HepG2 (cell line): ENCODE data around the gene MAVS. TPM values are rescaled to one million over a fixed set of nuclear protein-coding genes. Genes with fewer than 3 reads are reported as not detected.

Experiments
- CCAR2 ChIP-seq: fragments of 200-400 bp; formaldehyde crosslinking; optimal IDR thresholded peaks from 2 replicates; pipeline ENCODE3; 2018; ENCODE audit warnings: low read depth, mild to moderate bottlenecking, low read length, moderate library complexity
- ELF1 ChIP-seq: sonication (generic); formaldehyde crosslinking; IDR thresholded peaks from 2 replicates; pipeline ENCODE4 v1.4.0; 2020; ENCODE audit warnings: missing genetic modification reagents
- FIP1L1 ChIP-seq: fragments of 200-400 bp; formaldehyde crosslinking; IDR thresholded peaks from 2 replicates; pipeline ENCODE4 v1.6.1; 2018; ENCODE audit warnings: low read depth, mild to moderate bottlenecking, low read length, moderate library complexity, borderline replicate concordance; ENCODE audit not compliant: insufficient read depth
- FLYWCH1 ChIP-seq: sonication (generic); formaldehyde crosslinking; IDR thresholded peaks from 2 replicates; pipeline ENCODE4 v1.8.1; 2023; ENCODE audit warnings: mild to moderate bottlenecking, missing genetic modification reagents
- REL ChIP-seq: sonication (generic); formaldehyde crosslinking; conservative IDR thresholded peaks from 2 replicates; pipeline ENCODE4 v1.8.0; 2022; ENCODE audit warnings: mild to moderate bottlenecking, missing genetic modification reagents, moderate library complexity
- ZBTB49 ChIP-seq: sonication (generic); formaldehyde crosslinking; IDR thresholded peaks from 2 replicates; pipeline ENCODE4 v1.4.0; 2020; ENCODE audit warnings: missing genetic modification reagents, borderline replicate concordance
- ZFP90 ChIP-seq: sonication (generic); formaldehyde crosslinking; IDR thresholded peaks from 2 replicates; pipeline ENCODE4 v1.8.0; 2022; ENCODE audit warnings: missing genetic modification reagents, mild to moderate bottlenecking, inconsistent platforms, borderline replicate concordance
- ZMYM4 ChIP-seq: sonication (generic); formaldehyde crosslinking; IDR thresholded peaks from 2 replicates; pipeline ENCODE4 v1.8.1; 2023; ENCODE audit warnings: mild to moderate bottlenecking, missing genetic modification reagents
- ZNF282 ChIP-seq: fragments of 450-650 bp; IDR thresholded peaks from 2 replicates; pipeline ENCODE4 v1.6.1; 2018; ENCODE audit not compliant: partially characterized antibody
- ZNF503 ChIP-seq: sonication (generic); formaldehyde crosslinking; IDR thresholded peaks from 2 replicates; pipeline ENCODE4 v1.4.0; 2020; ENCODE audit warnings: missing genetic modification reagents
- ZNF709 ChIP-seq: sonication (generic); formaldehyde crosslinking; IDR thresholded peaks from 2 replicates; pipeline ENCODE4 v1.5.0; 2020; ENCODE audit warnings: mild to moderate bottlenecking, missing genetic modification reagents
- ZNF850 ChIP-seq: sonication (generic); formaldehyde crosslinking; conservative IDR thresholded peaks from 2 replicates; pipeline ENCODE4 v1.9.0; 2021; ENCODE audit warnings: mild to moderate bottlenecking, missing genetic modification reagents
- polyA plus RNA-seq, 8 experiments: library from polyadenylated mRNA; depleted of rRNA in 3 of 8; stranded (reverse) in 7 of 8; unstranded in 1 of 8; fragments of >200 nt; fragmentation: Illumina TruSeq in 4 of 8; extraction: Trizol in 4 of 8; gene quantifications; 2 replicates each; pipeline versions ENCODE4 v1.2.1 to v1.2.3, GENCODE V29; 2011 to 2016; ENCODE audit warnings: low read depth in 4 of 8, missing spikeins in 1 of 8, mixed read lengths in 1 of 8; ENCODE audit not compliant: insufficient read depth in 1 of 8
- total RNA-seq, 5 experiments: library from RNA; depleted of rRNA; stranded (reverse); fragments of >200 nt; fragmentation: Illumina TruSeq; extraction: Trizol; gene quantifications; 2 replicates each; pipeline ENCODE4 v1.2.3, GENCODE V29; 2016; ENCODE audit warnings: low read depth in 1 of 5
- TF ChIP-seq, protein P1 (sequence below): sonication (generic); formaldehyde crosslinking; IDR thresholded peaks from 2 replicates; pipeline ENCODE4 v1.4.0; 2020; ENCODE audit warnings: missing genetic modification reagents, mild to moderate bottlenecking, borderline replicate concordance
- TF ChIP-seq, protein P2 (sequence below): sonication (generic); formaldehyde crosslinking; IDR thresholded peaks from 2 replicates; pipeline ENCODE4 v1.4.0; 2020; ENCODE audit warnings: missing genetic modification reagents
- TF ChIP-seq, protein P3 (sequence below): sonication (generic); formaldehyde crosslinking; IDR thresholded peaks from 2 replicates; pipeline ENCODE4 v1.5.0; 2020; ENCODE audit warnings: missing genetic modification reagents

Gene MAVS
- total and polyA plus RNA-seq, 2 of the 13 experiments (the other 11 are each of a cell fraction or from before 2014, with no cell fraction given), result 27.3 to 36.6 TPM

DNA sequence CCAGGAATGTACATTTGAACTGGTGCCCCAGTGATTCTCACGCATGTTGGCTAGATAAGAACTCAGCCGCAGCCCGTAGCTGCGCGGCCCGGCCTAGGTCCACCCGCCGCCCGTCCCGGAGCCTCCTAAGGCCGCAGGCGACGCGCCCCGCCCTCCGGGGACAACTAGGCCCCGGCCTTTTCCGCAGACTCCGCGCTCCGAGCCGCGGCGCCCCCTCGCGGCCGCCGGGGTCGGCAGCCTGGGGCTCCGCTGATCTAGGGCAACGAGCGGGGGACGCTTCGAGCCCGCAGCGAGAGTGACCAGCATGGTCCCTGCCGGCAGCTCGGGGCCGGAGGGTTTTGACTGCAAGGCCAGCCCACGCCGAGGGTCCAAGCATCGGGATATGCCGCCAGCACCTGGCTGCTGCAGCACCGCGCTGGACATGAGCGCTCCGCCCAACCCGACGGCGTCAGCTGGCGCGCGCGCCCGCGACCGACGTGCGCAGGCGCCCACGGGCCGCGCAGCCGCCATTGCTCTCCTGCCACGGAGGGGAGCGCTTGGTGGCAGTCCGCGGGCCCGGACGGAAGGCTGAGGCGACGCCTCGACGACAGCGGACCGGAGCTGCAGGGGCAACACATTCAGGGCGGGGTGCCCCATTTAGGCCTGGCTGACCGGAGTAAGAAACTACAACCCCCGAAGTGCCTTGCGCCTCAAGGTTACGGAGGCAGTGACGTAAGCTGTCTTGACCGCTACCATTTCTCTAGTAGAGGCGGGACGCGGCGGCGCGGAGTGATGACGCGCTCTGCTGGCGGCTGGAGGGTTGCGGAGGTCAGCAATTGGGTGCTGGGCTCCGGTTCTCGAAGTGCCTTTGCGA is 26.4 kb upstream of the MAVS start, which contains the start of gene AP5S1 (continued):
- TF ChIP-seq ZNF503 (CRISPR knock-in tag), result peak; percentile 91
- TF ChIP-seq FIP1L1, result 0 out of 2 replicates have a peak, but pooled peaks have one; percentile 39
- TF ChIP-seq ZFP90 (CRISPR knock-in tag), result peak; percentile 16
- TF ChIP-seq ZNF850 (CRISPR knock-in tag), result no peak
- no peak for TF ChIP-seq CCAR2
- TF ChIP-seq ZNF709 (CRISPR knock-in tag), result peak; percentile 94; the same call in 1 of the 2 replicates
- TF ChIP-seq FLYWCH1 (CRISPR knock-in tag), result peak; percentile 95; the same call in 1 of the 2 replicates
- TF ChIP-seq, protein P1, sequence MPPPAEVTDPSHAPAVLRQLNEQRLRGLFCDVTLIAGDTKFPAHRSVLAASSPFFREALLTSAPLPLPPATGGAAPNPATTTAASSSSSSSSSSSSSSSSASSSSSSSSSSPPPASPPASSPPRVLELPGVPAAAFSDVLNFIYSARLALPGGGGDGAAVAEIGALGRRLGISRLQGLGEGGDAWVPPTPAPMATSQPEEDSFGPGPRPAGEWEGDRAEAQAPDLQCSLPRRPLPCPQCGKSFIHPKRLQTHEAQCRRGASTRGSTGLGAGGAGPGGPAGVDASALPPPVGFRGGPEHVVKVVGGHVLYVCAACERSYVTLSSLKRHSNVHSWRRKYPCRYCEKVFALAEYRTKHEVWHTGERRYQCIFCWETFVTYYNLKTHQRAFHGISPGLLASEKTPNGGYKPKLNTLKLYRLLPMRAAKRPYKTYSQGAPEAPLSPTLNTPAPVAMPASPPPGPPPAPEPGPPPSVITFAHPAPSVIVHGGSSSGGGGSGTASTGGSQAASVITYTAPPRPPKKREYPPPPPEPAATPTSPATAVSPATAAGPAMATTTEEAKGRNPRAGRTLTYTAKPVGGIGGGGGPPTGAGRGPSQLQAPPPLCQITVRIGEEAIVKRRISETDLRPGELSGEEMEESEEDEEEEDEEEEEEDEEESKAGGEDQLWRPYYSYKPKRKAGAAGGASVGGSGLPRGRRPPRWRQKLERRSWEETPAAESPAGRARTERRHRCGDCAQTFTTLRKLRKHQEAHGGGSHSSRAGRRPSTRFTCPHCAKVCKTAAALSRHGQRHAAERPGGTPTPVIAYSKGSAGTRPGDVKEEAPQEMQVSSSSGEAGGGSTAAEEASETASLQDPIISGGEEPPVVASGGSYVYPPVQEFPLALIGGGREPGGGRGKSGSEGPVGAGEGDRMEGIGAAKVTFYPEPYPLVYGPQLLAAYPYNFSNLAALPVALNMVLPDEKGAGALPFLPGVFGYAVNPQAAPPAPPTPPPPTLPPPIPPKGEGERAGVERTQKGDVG (CRISPR knock-in tag), result peak; percentile 92
- TF ChIP-seq, protein P2, sequence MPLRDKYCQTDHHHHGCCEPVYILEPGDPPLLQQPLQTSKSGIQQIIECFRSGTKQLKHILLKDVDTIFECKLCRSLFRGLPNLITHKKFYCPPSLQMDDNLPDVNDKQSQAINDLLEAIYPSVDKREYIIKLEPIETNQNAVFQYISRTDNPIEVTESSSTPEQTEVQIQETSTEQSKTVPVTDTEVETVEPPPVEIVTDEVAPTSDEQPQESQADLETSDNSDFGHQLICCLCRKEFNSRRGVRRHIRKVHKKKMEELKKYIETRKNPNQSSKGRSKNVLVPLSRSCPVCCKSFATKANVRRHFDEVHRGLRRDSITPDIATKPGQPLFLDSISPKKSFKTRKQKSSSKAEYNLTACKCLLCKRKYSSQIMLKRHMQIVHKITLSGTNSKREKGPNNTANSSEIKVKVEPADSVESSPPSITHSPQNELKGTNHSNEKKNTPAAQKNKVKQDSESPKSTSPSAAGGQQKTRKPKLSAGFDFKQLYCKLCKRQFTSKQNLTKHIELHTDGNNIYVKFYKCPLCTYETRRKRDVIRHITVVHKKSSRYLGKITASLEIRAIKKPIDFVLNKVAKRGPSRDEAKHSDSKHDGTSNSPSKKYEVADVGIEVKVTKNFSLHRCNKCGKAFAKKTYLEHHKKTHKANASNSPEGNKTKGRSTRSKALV, result peak; percentile 97
- TF ChIP-seq ZMYM4 (CRISPR knock-in tag), result peak; percentile 93
- peak; percentile 87 for TF ChIP-seq ELF1 (CRISPR knock-in tag)
- no peak; the same call in 1 of the 2 replicates for TF ChIP-seq ZBTB49 (CRISPR knock-in tag)
- TF ChIP-seq REL (CRISPR knock-in tag), result peak; percentile 98
- TF ChIP-seq, protein P3, sequence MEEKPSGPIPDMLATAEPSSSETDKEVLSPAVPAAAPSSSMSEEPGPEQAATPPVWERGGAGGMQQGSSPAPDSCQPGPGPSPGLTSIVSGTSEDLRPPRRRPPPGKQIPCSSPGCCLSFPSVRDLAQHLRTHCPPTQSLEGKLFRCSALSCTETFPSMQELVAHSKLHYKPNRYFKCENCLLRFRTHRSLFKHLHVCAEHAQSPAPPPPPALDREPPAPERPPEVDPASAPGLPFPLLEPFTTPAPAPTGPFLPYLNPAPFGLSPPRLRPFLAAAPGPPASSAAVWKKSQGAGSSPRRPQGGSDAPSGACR (CRISPR knock-in tag), result peak; percentile 93
- TF ChIP-seq ZNF282, result no peak
